Measurements from ENCODE around the gene FLT3. TPM values are rescaled to one million over a fixed set of nuclear protein-coding genes. Genes with fewer than 3 reads are reported as not detected.

The FLT3 gene
- total and polyA plus RNA-seq, 2 of the 13 experiments (the other 11 are each of a cell fraction or from before 2014, with no cell fraction given), result not detected

- TF ChIP-seq, protein P1, sequence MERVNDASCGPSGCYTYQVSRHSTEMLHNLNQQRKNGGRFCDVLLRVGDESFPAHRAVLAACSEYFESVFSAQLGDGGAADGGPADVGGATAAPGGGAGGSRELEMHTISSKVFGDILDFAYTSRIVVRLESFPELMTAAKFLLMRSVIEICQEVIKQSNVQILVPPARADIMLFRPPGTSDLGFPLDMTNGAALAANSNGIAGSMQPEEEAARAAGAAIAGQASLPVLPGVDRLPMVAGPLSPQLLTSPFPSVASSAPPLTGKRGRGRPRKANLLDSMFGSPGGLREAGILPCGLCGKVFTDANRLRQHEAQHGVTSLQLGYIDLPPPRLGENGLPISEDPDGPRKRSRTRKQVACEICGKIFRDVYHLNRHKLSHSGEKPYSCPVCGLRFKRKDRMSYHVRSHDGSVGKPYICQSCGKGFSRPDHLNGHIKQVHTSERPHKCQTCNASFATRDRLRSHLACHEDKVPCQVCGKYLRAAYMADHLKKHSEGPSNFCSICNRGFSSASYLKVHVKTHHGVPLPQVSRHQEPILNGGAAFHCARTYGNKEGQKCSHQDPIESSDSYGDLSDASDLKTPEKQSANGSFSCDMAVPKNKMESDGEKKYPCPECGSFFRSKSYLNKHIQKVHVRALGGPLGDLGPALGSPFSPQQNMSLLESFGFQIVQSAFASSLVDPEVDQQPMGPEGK (CRISPR knock-in tag; IDR thresholded peaks at IDR 0.05), result peak; percentile 53; the same call in 1 of the 2 replicates
- TF ChIP-seq RARG (CRISPR knock-in tag; IDR thresholded peaks at IDR 0.05; ENCODE audit: low read depth) (no peak), ZNF484 (CRISPR knock-in tag; IDR thresholded peaks at IDR 0.05; ENCODE audit: borderline replicate concordance, low read depth) (no peak; the same call in 1 of the 2 replicates), ZNF256 (CRISPR knock-in tag; conservative IDR thresholded peaks at IDR 0.05) (no peak), SRSF1 (optimal IDR thresholded peaks at IDR 0.05; ENCODE audit: low read depth, low read length) (no peak), ZNF329 (CRISPR knock-in tag; IDR thresholded peaks at IDR 0.05; ENCODE audit: low read depth) (no peak), JDP2 (CRISPR knock-in tag; IDR thresholded peaks at IDR 0.05; ENCODE audit: borderline replicate concordance) (no peak), SMAD1 (CRISPR knock-in tag; IDR thresholded peaks at IDR 0.05; ENCODE audit: borderline replicate concordance, low read depth) (no peak), ZNF430 (CRISPR knock-in tag; IDR thresholded peaks at IDR 0.05) (no peak), ZNF670 (CRISPR knock-in tag; IDR thresholded peaks at IDR 0.05; ENCODE audit: borderline replicate concordance) (no peak), CBX1 (IDR thresholded peaks at IDR 0.05; ENCODE audit: low read depth) (peak; percentile 34), ZC3H13 (CRISPR knock-in tag; IDR thresholded peaks at IDR 0.05) (no peak), ZNF556 (CRISPR knock-in tag; IDR thresholded peaks at IDR 0.05; ENCODE audit: borderline replicate concordance) (peak; percentile 56; the same call in 1 of the 2 replicates), NFKBIZ (CRISPR knock-in tag; IDR thresholded peaks at IDR 0.05) (no peak), RBFOX2 (IDR thresholded peaks at IDR 0.05; ENCODE audit: low read depth, low read length) (peak; percentile 72), ESRRA (CRISPR knock-in tag; IDR thresholded peaks at IDR 0.05; ENCODE audit: low read depth) (no peak), RORA (CRISPR knock-in tag; IDR thresholded peaks at IDR 0.05) (no peak), HOXD1 (CRISPR knock-in tag; IDR thresholded peaks at IDR 0.05) (no peak), ZFYVE20 (CRISPR knock-in tag; IDR thresholded peaks at IDR 0.05; ENCODE audit: borderline replicate concordance, low read depth) (no peak), JUN (CRISPR knock-in tag; IDR thresholded peaks at IDR 0.05) (no peak), THAP11 (CRISPR knock-in tag; IDR thresholded peaks at IDR 0.05) (no peak), ZNF749 (CRISPR knock-in tag; IDR thresholded peaks at IDR 0.05; ENCODE audit: borderline replicate concordance) (0 out of 2 replicates have a peak, but pooled peaks have one; percentile 41), RCOR2 (CRISPR knock-in tag; IDR thresholded peaks at IDR 0.05) (no peak), AGO1 (IDR thresholded peaks at IDR 0.05; ENCODE audit: low read depth, low read length, poor library complexity, severe bottlenecking) (no peak), PRMT3 (CRISPR knock-in tag; IDR thresholded peaks at IDR 0.05; ENCODE audit: borderline replicate concordance, low read depth) (no peak), NKX3-1 (CRISPR knock-in tag; IDR thresholded peaks at IDR 0.05) (no peak), XBP1 (CRISPR knock-in tag; IDR thresholded peaks at IDR 0.05) (no peak), HNF4A (CRISPR knock-in tag; IDR thresholded peaks at IDR 0.05) (no peak)
- TF ChIP-seq, protein P2, sequence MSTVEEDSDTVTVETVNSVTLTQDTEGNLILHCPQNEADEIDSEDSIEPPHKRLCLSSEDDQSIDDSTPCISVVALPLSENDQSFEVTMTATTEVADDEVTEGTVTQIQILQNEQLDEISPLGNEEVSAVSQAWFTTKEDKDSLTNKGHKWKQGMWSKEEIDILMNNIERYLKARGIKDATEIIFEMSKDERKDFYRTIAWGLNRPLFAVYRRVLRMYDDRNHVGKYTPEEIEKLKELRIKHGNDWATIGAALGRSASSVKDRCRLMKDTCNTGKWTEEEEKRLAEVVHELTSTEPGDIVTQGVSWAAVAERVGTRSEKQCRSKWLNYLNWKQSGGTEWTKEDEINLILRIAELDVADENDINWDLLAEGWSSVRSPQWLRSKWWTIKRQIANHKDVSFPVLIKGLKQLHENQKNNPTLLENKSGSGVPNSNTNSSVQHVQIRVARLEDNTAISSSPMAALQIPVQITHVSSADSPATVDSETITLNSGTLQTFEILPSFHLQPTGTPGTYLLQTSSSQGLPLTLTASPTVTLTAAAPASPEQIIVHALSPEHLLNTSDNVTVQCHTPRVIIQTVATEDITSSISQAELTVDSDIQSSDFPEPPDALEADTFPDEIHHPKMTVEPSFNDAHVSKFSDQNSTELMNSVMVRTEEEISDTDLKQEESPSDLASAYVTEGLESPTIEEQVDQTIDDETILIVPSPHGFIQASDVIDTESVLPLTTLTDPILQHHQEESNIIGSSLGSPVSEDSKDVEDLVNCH (CRISPR knock-in tag; IDR thresholded peaks at IDR 0.05), result no peak
Observed at GRCh38 chr13:28138756-28139470, 38.5 kb upstream of the FLT3 start (continued).
